Measurements from ENCODE around the gene GLIPR1L2.
"Not testable (repeated sequence)": the region's sequence is repeated elsewhere in the genome, so short reads cannot be mapped to it uniquely, and the experiment has no call there.

Gene GLIPR1L2

DNA sequence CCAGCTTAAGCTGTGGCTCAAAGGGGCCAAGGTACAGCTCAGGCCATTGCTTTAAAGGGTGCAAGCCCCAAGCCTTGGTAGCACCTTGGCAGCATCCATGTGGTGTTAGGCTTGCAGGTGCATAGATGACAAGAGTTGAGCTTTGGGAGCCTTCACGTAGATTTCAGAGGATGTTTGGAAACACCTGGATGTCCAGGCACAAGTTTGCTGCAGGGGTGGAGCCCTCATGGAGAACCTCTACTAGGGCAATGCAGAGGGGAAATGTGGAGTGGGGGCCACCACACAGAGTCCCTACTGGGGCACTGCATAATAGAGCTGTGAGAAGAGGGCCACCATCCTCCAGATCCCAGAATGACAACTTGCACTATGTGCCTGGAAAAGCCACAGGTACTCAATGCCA lies 37.9 kb downstream of the GLIPR1L2 start:
- H3K9me3 ChIP-seq (ENCODE audit: control insufficient read depth in 2 of 2, low read length in 2 of 2), result no peaks in the 10 kb centered on the region
- peaks cover 0 to 6% of the 10 kb centered on the region in 2 donors for H3K36me3 ChIP-seq (ENCODE audit: control insufficient read depth in 2 of 2, insufficient read depth in 2 of 2, low read length in 2 of 2)
- H3K27ac ChIP-seq (ENCODE audit: low read length), result no peak overlapping the region
- H3K9ac ChIP-seq (ENCODE audit: low read length in 2 of 2), result no peak overlapping the region
- H3K4me3 ChIP-seq (ENCODE audit: low read length in 2 of 2), result no peak overlapping the region
- no peaks in the 10 kb centered on the region for H3K4me1 ChIP-seq (ENCODE audit: control insufficient read depth, insufficient read depth, low read length)
- no peaks in the 10 kb centered on the region for H3K27me3 ChIP-seq (ENCODE audit: control insufficient read depth in 1 of 2, insufficient read depth in 2 of 2, low read length in 2 of 2)

DNA sequence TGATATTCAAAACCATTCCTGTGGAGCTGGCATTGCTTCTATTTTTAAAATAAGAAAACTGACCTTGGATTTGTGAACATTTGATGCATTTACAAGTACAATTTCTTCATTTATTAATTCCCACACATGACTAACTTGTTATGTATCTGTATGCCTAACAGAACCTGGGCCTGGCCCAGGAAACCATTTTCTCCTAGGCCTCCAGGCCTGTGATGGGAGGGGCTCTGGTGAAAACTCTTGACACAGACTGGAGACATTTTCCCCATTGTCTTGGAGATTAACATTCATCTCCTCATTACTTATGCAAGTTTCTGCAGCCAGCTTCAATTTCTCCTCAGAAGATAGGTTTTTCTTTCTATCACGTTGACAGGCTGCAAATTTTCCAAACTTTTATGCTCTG lies 42.0 kb downstream of the GLIPR1L2 start:
- no peak overlapping the region for H3K4me3 ChIP-seq (ENCODE audit: low read length in 2 of 2)
- H3K4me1 ChIP-seq (ENCODE audit: control insufficient read depth, insufficient read depth, low read length), result no peaks in the 10 kb centered on the region
- no peaks in the 10 kb centered on the region for H3K27me3 ChIP-seq (ENCODE audit: control insufficient read depth in 1 of 2, insufficient read depth in 2 of 2, low read length in 2 of 2)
- H3K36me3 ChIP-seq (ENCODE audit: control insufficient read depth in 2 of 2, insufficient read depth in 2 of 2, low read length in 2 of 2), result no peaks in the 10 kb centered on the region
- H3K9ac ChIP-seq (ENCODE audit: low read length in 2 of 2), result no peak overlapping the region
- H3K27ac ChIP-seq (ENCODE audit: low read length), result no peak overlapping the region
- peaks cover 0 to 3% of the 10 kb centered on the region in 2 donors for H3K9me3 ChIP-seq (ENCODE audit: control insufficient read depth in 2 of 2, low read length in 2 of 2)

DNA sequence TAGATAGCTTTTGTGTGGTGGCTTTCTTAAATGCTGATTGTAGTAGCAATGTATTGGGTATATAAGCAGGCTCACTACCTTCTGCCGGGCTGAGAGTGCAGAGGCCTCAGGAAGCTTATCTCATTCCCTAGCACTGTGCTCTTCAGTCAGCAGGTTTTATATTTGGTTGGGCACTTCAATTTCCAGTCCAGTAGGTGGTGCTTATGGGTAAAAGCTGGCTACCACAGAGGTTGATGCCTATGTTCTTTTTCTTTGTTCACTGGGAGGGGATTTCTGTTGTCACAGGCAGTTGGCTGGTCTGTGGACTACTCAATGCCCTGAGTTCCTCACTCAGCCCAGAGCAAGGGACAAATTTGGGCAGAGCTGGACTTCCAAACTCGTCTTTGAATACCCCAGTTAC lies 46.7 kb downstream of the GLIPR1L2 start:
- Histone ChIP-seq H3K4me3 (ENCODE audit: low read length in 2 of 2) (no peak overlapping the region), H3K27ac (ENCODE audit: low read length) (no peak overlapping the region), H3K4me1 (ENCODE audit: control insufficient read depth, insufficient read depth, low read length) (no peaks in the 10 kb centered on the region), H3K9me3 (ENCODE audit: control insufficient read depth in 2 of 2, low read length in 2 of 2) (peaks cover 0 to 6% of the 10 kb centered on the region in 2 donors), H3K9ac (ENCODE audit: low read length in 2 of 2) (no peak overlapping the region), H3K27me3 (ENCODE audit: control insufficient read depth in 1 of 2, insufficient read depth in 2 of 2, low read length in 2 of 2) (no peaks in the 10 kb centered on the region), H3K36me3 (ENCODE audit: control insufficient read depth in 2 of 2, insufficient read depth in 2 of 2, low read length in 2 of 2) (no peaks in the 10 kb centered on the region)

DNA sequence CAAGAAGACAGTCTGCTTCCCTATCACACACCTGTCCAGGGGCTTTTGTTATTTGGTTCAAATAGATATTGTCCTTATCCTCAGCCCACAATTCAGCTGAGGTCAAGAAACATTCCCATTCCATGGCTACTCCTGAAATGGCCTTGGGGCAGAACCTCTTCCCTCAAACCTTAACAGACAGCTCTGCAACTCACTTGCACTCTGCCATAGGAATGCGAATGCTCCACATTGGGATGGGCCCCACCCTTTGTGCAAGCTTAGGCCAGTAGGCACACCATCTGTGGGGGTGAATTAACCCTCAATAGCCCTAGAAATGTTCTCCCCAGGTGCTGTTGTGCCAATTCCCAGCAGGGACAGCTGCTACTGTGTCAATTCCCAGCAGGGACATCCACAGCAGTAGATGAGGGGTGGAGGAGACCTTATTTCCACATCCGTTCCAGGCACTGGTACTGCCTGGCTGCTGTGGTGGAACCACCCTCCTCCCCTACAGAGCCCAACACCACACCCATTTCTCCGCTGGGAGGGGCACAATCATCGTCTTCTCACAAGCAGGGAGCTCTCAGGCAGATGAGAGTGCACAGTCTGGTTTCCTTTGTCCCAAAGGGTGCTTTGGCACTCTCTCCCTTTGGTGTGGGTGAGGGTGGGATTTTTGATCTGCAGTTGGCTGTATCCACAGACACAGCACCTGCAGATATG lies 47.3 kb downstream of the GLIPR1L2 start:
- H3K4me1 ChIP-seq (ENCODE audit: control insufficient read depth, insufficient read depth, low read length), result no peaks in the 10 kb centered on the region
- no peaks in the 10 kb centered on the region for H3K36me3 ChIP-seq (ENCODE audit: control insufficient read depth in 2 of 2, insufficient read depth in 2 of 2, low read length in 2 of 2)
- no peak overlapping the region for H3K4me3 ChIP-seq (ENCODE audit: low read length in 2 of 2)
- no peak overlapping the region for H3K9ac ChIP-seq (ENCODE audit: low read length in 2 of 2)
- no peaks in the 10 kb centered on the region for H3K27me3 ChIP-seq (ENCODE audit: control insufficient read depth in 1 of 2, insufficient read depth in 2 of 2, low read length in 2 of 2)
- H3K9me3 ChIP-seq (ENCODE audit: control insufficient read depth in 2 of 2, low read length in 2 of 2), result peaks cover 0 to 6% of the 10 kb centered on the region in 2 donors
- H3K27ac ChIP-seq (ENCODE audit: low read length), result no peak overlapping the region

DNA sequence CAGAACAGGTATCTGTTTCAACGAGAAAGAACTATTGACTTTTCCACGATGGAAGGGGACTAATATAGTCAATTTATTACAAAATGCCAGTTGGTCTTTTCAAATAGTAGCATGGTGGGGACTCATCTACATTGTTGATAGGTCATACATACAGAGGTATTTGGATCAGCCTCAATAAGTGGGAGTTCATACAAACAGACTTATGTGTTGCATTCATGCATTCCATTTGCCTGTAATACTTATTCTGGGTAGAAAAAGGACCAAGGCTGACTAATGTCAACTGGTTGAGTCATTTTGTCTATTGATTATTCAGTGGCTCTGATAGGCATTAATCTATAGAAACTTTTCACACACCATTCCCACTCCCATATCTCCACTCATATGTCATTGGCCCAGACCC lies 48.2 kb downstream of the GLIPR1L2 start:
- Histone ChIP-seq H3K4me1 (ENCODE audit: control insufficient read depth, insufficient read depth, low read length) (no peaks in the 10 kb centered on the region), H3K36me3 (ENCODE audit: control insufficient read depth in 2 of 2, insufficient read depth in 2 of 2, low read length in 2 of 2) (no peaks in the 10 kb centered on the region), H3K27me3 (ENCODE audit: control insufficient read depth in 1 of 2, insufficient read depth in 2 of 2, low read length in 2 of 2) (no peaks in the 10 kb centered on the region), H3K27ac (ENCODE audit: low read length) (no peak overlapping the region), H3K9ac (ENCODE audit: low read length in 2 of 2) (no peak overlapping the region), H3K9me3 (ENCODE audit: control insufficient read depth in 2 of 2, low read length in 2 of 2) (peaks cover 0 to 6% of the 10 kb centered on the region in 2 donors), H3K4me3 (ENCODE audit: low read length in 2 of 2) (no peak overlapping the region)

DNA sequence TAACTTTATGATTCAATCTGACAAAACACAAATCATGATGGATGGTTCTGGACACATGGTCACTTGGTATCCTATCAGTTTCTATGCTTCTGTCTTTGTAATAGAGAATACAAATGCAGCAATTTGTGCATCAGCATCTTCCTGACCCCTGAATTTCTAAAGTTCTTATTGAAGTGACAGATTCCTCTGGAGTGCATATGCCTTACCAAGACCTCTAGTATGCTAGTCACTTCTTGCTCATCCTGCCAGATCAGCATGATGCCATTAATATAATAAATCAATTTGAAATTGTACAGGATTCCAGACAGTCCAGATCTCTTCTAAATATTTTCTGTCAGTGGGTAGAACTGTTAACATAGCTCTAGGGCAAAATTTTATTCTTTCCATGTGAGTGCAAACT lies 49.0 kb downstream of the GLIPR1L2 start:
- H3K27ac ChIP-seq (ENCODE audit: low read length), result no peak overlapping the region
- H3K36me3 ChIP-seq (ENCODE audit: control insufficient read depth in 2 of 2, insufficient read depth in 2 of 2, low read length in 2 of 2), result no peaks in the 10 kb centered on the region
- no peaks in the 10 kb centered on the region for H3K27me3 ChIP-seq (ENCODE audit: control insufficient read depth in 1 of 2, insufficient read depth in 2 of 2, low read length in 2 of 2)
- no peak overlapping the region for H3K4me3 ChIP-seq (ENCODE audit: low read length in 2 of 2)
- no peak overlapping the region for H3K9ac ChIP-seq (ENCODE audit: low read length in 2 of 2)
- peaks cover 0 to 6% of the 10 kb centered on the region in 2 donors for H3K9me3 ChIP-seq (ENCODE audit: control insufficient read depth in 2 of 2, low read length in 2 of 2)
- no peaks in the 10 kb centered on the region for H3K4me1 ChIP-seq (ENCODE audit: control insufficient read depth, insufficient read depth, low read length)

DNA sequence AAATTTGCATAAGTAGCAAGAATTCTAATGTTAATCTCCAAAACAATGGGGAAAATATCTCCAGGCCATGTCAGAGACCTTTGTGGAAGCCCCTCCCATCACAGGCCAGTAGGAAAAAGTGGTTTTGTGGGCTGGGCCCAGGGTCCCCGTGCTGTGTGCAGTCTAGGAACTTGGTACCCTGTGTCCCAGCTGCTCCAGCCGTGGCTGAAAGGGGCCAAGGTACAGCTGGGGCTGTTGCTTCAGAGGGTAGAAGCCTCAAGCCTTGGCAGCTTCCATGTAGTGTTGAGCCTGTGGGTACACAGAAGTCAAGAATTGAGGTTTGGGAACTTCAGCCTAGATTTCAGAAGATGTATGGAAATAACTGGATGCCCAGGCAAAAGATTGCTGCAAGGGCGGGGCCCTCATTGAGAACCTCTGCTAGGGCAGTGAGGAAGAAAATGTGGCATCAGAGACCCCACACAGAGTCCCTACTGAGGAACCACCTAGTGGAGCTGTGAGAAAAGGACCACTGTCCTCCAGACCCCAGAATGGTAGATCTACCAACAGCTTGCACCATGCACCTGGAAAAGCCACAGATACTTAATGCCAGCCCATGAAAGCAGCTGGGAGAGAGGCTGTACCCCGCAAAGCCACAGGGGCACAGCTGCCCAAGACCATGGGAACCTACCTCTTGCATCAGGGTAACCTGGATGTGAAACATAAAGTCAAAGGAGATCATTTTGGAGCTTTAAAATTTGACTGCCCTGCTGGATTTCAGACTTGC lies 51.0 kb downstream of the GLIPR1L2 start:
- not testable (repeated sequence) for H3K27ac ChIP-seq (ENCODE audit: low read length); H3K4me1 ChIP-seq (ENCODE audit: control insufficient read depth, insufficient read depth, low read length); H3K9me3 ChIP-seq (ENCODE audit: control insufficient read depth in 2 of 2, low read length in 2 of 2)

DNA sequence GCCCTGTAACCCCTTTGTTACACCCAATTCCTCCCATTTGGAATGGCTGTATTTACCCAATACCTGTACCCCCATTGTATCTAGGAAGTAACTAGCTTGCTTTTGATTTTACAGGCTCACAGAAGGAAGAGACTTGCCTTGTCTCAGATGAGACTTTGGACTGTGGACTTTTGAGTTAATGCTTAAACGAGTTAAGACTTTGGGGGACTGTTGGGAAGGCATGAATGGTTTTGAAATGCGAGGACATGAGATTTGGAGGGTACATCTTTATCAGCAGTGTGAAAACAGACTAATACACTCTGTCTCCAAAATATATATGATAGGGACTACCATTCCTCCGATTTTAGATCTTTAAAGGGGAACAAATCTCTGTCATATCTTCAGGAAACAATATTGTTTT lies 51.6 kb downstream of the GLIPR1L2 start:
- H3K36me3 ChIP-seq (ENCODE audit: control insufficient read depth in 2 of 2, insufficient read depth in 2 of 2, low read length in 2 of 2); H3K9me3 ChIP-seq (ENCODE audit: control insufficient read depth in 2 of 2, low read length in 2 of 2); H3K4me3 ChIP-seq (ENCODE audit: low read length in 2 of 2); H3K27me3 ChIP-seq (ENCODE audit: control insufficient read depth in 1 of 2, insufficient read depth in 2 of 2, low read length in 2 of 2); H3K9ac ChIP-seq (ENCODE audit: low read length in 2 of 2); H3K4me1 ChIP-seq (ENCODE audit: control insufficient read depth, insufficient read depth, low read length); H3K27ac ChIP-seq (ENCODE audit: low read length): not testable (repeated sequence)

More for the DNA sequence above, 51.0 kb downstream of the GLIPR1L2 start:
- H3K9ac ChIP-seq (ENCODE audit: low read length in 2 of 2); H3K27me3 ChIP-seq (ENCODE audit: control insufficient read depth in 1 of 2, insufficient read depth in 2 of 2, low read length in 2 of 2); H3K36me3 ChIP-seq (ENCODE audit: control insufficient read depth in 2 of 2, insufficient read depth in 2 of 2, low read length in 2 of 2); H3K4me3 ChIP-seq (ENCODE audit: low read length in 2 of 2): not testable (repeated sequence)

DNA sequence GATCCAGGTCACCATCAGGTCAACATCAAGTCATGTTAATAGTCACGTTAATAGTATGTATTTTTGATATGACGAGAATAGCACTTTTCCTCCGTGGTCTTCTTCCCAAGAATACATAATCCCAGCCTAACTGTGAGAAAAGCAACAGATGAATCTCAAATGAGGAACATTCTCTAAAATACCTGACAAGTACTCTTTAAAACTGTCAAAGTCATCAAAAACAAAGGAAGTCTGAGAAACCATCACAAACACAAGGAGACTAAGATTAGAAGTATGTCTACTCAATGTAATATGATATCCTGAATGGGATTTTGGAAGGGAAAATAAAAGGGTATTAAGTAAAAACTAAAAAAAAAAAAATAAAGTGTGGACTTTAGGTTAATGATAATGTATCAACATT lies 52.8 kb downstream of the GLIPR1L2 start:
- Histone ChIP-seq H3K9ac (ENCODE audit: low read length in 2 of 2) (no peak overlapping the region), H3K4me1 (ENCODE audit: control insufficient read depth, insufficient read depth, low read length) (no peaks in the 10 kb centered on the region), H3K27ac (ENCODE audit: low read length) (no peak overlapping the region), H3K36me3 (ENCODE audit: control insufficient read depth in 2 of 2, insufficient read depth in 2 of 2, low read length in 2 of 2) (no peaks in the 10 kb centered on the region), H3K9me3 (ENCODE audit: control insufficient read depth in 2 of 2, low read length in 2 of 2) (no peaks in the 10 kb centered on the region), H3K4me3 (ENCODE audit: low read length in 2 of 2) (no peak overlapping the region), H3K27me3 (ENCODE audit: control insufficient read depth in 1 of 2, insufficient read depth in 2 of 2, low read length in 2 of 2) (no peaks in the 10 kb centered on the region)

DNA sequence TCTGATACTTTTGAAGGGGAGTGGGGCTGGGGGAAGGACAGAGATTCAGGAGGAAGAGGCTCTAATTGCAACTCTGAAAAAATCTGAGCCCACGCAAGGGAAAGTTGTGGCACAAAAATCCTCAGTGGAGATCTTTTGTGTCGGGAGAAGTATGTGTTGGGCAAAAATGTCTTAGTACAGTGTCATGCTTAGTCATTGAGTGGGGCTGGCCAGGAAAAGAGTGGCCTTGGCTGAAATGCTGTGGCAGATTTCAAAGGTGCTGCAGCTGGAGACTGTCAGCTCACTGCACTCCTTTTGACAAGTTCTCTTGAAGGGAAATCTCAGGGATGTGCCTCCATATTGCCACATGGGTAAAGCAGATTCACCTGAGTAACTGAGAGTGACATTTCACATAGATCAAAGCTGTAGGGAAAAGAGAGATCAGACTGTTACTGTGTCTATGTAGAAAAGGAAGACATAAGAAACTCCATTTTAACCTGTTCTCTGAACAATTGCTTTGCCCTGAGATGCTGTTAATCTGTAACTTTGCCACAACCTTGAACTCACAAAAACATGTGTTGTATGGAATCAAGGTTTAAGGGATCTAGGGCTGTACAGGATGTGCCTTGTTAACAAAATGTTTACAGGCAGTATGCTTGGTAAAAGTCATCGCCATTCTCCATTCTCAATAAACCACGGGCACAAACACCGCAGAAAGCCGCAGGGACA lies 53.7 kb downstream of the GLIPR1L2 start:
- Histone ChIP-seq H3K27me3 (ENCODE audit: control insufficient read depth in 1 of 2, insufficient read depth in 2 of 2, low read length in 2 of 2) (no peaks in the 10 kb centered on the region), H3K4me3 (ENCODE audit: low read length in 2 of 2) (no peak overlapping the region), H3K9ac (ENCODE audit: low read length in 2 of 2) (no peak overlapping the region), H3K36me3 (ENCODE audit: control insufficient read depth in 2 of 2, insufficient read depth in 2 of 2, low read length in 2 of 2) (no peaks in the 10 kb centered on the region), H3K9me3 (ENCODE audit: control insufficient read depth in 2 of 2, low read length in 2 of 2) (no peaks in the 10 kb centered on the region), H3K27ac (ENCODE audit: low read length) (no peak overlapping the region), H3K4me1 (ENCODE audit: control insufficient read depth, insufficient read depth, low read length) (no peaks in the 10 kb centered on the region)

DNA sequence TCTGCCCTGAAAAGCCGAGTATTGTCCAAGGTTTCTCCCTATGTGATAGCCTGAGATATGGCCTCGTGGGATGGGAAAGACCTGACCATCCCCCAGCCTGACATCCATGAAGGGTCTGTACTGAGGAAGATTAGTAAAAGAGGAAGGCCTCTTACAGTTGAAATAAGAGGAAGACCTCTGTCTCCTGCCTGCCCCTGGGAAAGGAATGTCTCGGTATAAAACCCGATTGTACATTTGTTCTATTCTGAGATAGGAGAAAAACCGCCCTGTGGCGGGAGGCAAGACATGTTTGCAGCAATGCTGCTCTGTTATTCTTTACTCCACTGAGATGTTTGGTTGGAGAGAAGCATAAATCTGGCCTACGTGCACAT lies 54.2 kb downstream of the GLIPR1L2 start:
- H3K9me3 ChIP-seq (ENCODE audit: control insufficient read depth in 2 of 2, low read length in 2 of 2); H3K36me3 ChIP-seq (ENCODE audit: control insufficient read depth in 2 of 2, insufficient read depth in 2 of 2, low read length in 2 of 2); H3K4me3 ChIP-seq (ENCODE audit: low read length in 2 of 2); H3K9ac ChIP-seq (ENCODE audit: low read length in 2 of 2); H3K27me3 ChIP-seq (ENCODE audit: control insufficient read depth in 1 of 2, insufficient read depth in 2 of 2, low read length in 2 of 2); H3K4me1 ChIP-seq (ENCODE audit: control insufficient read depth, insufficient read depth, low read length); H3K27ac ChIP-seq (ENCODE audit: low read length): not testable (repeated sequence)

Data from stomach smooth muscle (tissue), 2 donors.